Urothelium cell line (cell line): Measurements from ENCODE around the gene ALCAM.

Source experiments
- DNase-seq: peaks from one replicate; pipeline ENCODE4 v3.0.0; 2011; ENCODE audit warnings: low spot score, mixed read lengths
- FAIRE-seq: peaks from 2 replicates; lab custom pipeline; 2011; peaks lifted over from hg19 to GRCh38; lab: Jason Lieb, UNC

The ALCAM gene

GRCh38 chr3:105423397-105423796, 56.7 kb downstream of the ALCAM start:
- DNase-seq (no peak), FAIRE-seq (no peak)

GRCh38 chr3:105424412-105425152, 57.9 kb downstream of the ALCAM start:
- FAIRE-seq = no peak
- DNase-seq = no peak

GRCh38 chr3:105425153-105425502, 58.4 kb downstream of the ALCAM start:
- DNase-seq (no peak), FAIRE-seq (no peak)

GRCh38 chr3:105427332-105427731, 60.6 kb downstream of the ALCAM start:
- no peak for FAIRE-seq
- no peak for DNase-seq

- DNase-seq (no peak), FAIRE-seq (no peak)
Measured at GRCh38 chr3:105429034-105429762, 62.5 kb downstream of the ALCAM start.

GRCh38 chr3:105430455-105430854, 63.7 kb downstream of the ALCAM start:
- no peak for FAIRE-seq
- DNase-seq = no peak

- DNase-seq (no peak), FAIRE-seq (no peak)
Measured at GRCh38 chr3:105431200-105431599, 64.5 kb downstream of the ALCAM start.

- no peak for DNase-seq
- no peak for FAIRE-seq
Measured at GRCh38 chr3:105435277-105435676, 68.6 kb downstream of the ALCAM start.

GRCh38 chr3:105436687-105437086, 70.0 kb downstream of the ALCAM start:
- no peak for FAIRE-seq
- DNase-seq = no peak

GRCh38 chr3:105440113-105440512, 73.4 kb downstream of the ALCAM start:
- FAIRE-seq (no peak), DNase-seq (no peak)

GRCh38 chr3:105444725-105445124, 78.0 kb downstream of the ALCAM start:
- DNase-seq = no peak

GRCh38 chr3:105448338-105448982, 81.8 kb downstream of the ALCAM start:
- FAIRE-seq = no peak
- DNase-seq = no peak

More at GRCh38 chr3:105444725-105445124, 78.0 kb downstream of the ALCAM start:
- FAIRE-seq = no peak

GRCh38 chr3:105449414-105449813, 82.7 kb downstream of the ALCAM start:
- no peak for FAIRE-seq

GRCh38 chr3:105456017-105456416, 89.3 kb downstream of the ALCAM start:
- FAIRE-seq (no peak), DNase-seq (no peak)

More at GRCh38 chr3:105449414-105449813, 82.7 kb downstream of the ALCAM start:
- DNase-seq = no peak

- FAIRE-seq = no peak
- DNase-seq = no peak
Measured at GRCh38 chr3:105458518-105459215, 92.0 kb downstream of the ALCAM start.

GRCh38 chr3:105459566-105460290, 93.0 kb downstream of the ALCAM start:
- no peak for DNase-seq
- FAIRE-seq = no peak

GRCh38 chr3:105463620-105464019, 96.9 kb downstream of the ALCAM start:
- no peak for FAIRE-seq

GRCh38 chr3:105465251-105465853, 98.6 kb downstream of the ALCAM start:
- DNase-seq (no peak), FAIRE-seq (no peak)

More at GRCh38 chr3:105463620-105464019, 96.9 kb downstream of the ALCAM start:
- no peak for DNase-seq

GRCh38 chr3:105466072-105466471, 99.4 kb downstream of the ALCAM start:
- FAIRE-seq = no peak

More at GRCh38 chr3:105466072-105466471, 99.4 kb downstream of the ALCAM start:
- DNase-seq = no peak
